C4-2B (cell line): ENCODE data around the gene OGDHL.
"Not testable (repeated sequence)": the region's sequence is repeated elsewhere in the genome, so short reads cannot be mapped to it uniquely, and the experiment has no call there.

Source experiments
- H3K27ac ChIP-seq: fragments of 450-650 bp; 2 replicates; pipeline ENCODE4 v1.5.1; 2017
- CTCF ChIP-seq: fragments of 450-650 bp; conservative IDR thresholded peaks from 2 replicates; pipeline ENCODE4 v1.5.1; 2017; ENCODE audit warnings: mild to moderate bottlenecking
- ZFX ChIP-seq: fragments of 450-650 bp; IDR thresholded peaks from 2 replicates; pipeline ENCODE4 v1.6.1; 2017

The OGDHL gene

DNA sequence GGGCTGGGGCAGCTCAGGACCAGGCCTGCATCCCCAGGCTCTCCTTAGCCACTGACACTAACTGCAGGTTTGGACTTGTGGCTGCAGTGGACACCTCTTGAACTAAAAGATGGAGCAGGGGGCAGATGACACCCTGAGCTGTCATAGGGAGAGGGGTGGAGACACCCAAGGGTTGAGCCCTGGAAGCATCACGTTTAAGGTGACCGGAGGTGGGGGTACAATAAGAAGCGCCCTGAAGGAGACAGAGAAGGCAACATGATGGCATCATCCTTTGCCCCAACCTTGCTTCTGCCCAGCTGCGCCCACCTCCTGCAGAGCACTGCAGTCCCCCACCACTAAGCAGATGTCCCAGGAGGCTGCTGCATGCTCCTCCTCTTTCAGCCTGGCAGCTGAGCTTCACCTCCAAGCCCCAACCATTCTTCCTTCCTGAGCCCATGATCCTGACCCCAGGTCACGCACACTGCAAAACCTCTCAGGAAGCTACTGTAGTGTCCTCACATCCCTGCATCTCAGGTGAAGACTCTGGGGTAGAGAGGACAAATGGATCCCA is 25.5 kb downstream of the OGDHL start:
- TF ChIP-seq CTCF (no peak), ZFX (no peak)
- H3K27ac ChIP-seq: no peak overlapping the region

- H3K27ac ChIP-seq: no peak overlapping the region
- TF ChIP-seq CTCF: no peak
- TF ChIP-seq ZFX: no peak
Measured at GRCh38 chr10:49735848-49736563, 26.1 kb downstream of the OGDHL start.

DNA sequence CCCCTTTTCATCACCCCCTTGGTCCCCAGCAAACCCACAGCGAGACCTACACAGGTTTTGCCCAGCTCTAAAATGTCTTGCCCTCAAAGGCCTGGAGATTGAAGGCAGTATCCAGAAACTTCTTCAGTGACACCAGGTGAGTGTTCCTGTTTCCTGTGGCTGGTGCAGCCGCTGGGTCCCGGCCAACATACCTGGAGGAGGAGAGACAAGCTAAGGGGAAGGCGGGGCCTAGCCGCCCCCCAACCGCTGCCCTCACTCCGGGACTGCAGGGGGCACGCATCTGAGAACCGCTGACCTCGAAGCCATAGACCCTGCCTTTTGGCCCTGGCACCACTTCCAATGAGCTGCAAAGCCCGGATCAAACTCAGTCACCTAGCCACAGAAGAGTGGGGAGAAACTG is 27.0 kb downstream of the OGDHL start:
- no peak for TF ChIP-seq CTCF
- TF ChIP-seq ZFX: no peak
- H3K27ac ChIP-seq: no peak overlapping the region

DNA sequence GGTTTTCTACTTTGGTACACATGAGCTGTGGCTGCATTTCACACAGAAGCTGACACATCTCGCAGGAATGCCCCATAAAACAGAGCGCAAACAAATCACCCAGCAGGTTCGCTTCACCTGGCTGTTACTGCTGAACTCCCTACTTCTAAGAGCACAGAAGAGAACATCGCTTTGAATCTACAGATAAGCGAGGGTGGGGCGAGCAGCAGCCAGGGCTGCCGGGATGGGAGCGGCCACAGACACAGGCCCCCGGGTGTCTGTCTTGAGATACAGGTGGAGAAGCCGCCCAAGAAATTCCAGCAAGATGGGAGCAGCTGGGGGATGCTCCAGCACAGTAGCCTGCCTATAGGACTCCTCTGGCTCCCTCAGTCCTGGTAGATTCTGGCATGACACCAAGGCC is 27.4 kb downstream of the OGDHL start:
- H3K27ac ChIP-seq: no peak overlapping the region
- no peak for TF ChIP-seq ZFX
- TF ChIP-seq CTCF: no peak

DNA sequence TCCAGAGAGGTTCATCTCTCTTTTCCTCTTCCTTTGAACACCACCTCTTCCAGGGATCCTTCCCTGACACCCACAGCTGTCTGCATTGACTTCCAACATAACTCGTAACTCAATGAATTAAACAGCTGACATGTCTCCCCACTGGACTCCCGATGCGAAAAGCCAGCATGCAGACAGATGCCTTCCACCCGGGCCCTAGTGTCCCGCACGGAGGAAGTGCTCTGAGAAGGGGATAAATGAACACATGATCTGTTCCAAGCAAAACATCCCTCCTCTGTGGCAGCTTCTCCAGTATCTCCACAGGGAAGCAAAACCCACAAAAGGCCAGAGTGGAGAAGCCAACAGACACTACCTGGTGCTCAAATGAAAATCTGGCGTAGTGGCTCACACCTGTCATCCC is 28.3 kb downstream of the OGDHL start:
- no peak overlapping the region for H3K27ac ChIP-seq
- no peak for TF ChIP-seq ZFX
- no peak for TF ChIP-seq CTCF

DNA sequence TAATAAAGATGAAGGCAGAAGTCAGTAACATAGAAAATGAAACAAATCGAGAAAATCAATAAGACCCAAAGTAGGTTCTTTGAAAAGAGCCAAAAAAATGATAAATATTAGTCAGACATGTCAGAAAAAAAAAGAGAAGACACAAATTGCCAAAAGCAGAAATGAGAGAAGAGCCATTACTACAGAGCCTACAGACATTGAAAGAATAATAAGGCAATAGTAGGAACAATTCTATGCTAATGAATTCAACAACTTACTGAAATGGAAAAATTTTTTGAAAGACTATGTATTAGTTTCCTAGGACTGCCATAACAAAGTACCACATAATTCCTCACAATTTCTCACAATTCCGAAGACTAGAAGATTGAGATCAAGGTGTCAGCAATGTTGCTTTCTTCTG is 35.5 kb downstream of the OGDHL start:
- TF ChIP-seq ZFX: no peak
- no peak for TF ChIP-seq CTCF
- no peak overlapping the region for H3K27ac ChIP-seq

DNA sequence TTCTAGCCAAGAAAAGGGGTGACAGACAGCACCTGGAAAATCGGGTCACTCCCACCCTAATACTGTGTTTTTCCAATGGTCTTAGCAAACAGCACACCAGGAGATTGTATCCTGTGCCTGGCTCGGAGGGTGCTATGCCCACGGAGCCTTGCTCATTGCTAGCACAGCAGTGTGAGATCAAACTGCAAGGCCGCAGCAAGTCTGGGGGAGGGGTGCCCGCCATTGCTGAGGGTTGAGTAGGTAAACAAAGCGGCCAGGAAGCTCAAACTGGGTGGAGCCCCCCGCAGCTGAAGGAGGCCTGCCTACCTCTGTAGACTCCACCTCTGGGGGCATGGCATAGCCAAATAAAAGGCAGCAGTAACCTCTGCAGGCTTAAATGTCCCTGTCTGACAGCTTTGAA is 47.0 kb downstream of the OGDHL start:
- H3K27ac ChIP-seq: not testable (repeated sequence)

DNA sequence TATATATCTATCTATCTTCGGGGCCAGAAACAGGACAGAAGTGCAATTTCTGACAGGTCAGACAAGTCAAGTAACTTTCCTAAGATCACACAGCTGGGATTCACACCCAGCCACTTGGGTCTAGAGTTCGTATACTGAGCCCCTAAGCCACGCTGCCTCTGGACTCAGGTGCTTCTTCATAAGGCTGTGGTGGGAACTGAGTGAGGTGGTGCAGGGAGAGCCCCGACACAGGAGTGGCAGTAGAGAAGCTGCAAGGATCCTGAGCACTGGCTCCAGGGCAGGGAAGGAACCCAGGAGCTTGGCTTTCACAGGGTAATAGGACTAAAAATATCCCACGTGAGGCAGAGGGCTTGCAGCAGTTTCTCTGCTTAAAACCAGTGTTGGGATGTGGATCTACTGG is 48.9 kb downstream of the OGDHL start:
- no peak overlapping the region for H3K27ac ChIP-seq
- no peak for TF ChIP-seq ZFX
- no peak for TF ChIP-seq CTCF
